Activated CD4-positive, alpha-beta T cell treated with anti-CD3 and anti-CD28 coated beads for 36 hours (primary cell): ENCODE results near the gene RPA1. TPM values are rescaled to one million over a fixed set of nuclear protein-coding genes. Genes with fewer than 3 reads are reported as not detected.

Experiments
- ATAC-seq: fragments of 200-7000 bp; cut with Tn5 transposase; one replicate; pipeline ENCODE4 v1.10.0; 2021; ENCODE audit warnings: mild to moderate bottlenecking, moderate library complexity
- CTCF ChIA-PET: fragments of 350-600 bp; sonication (Branson Sonifier 250); formaldehyde crosslinking; loops from one replicate; lab custom pipeline; 2021; ENCODE audit warnings: antibody characterized with exemption; lab: Charles Lee
- POLR2A ChIA-PET: fragments of 350-600 bp; sonication (Branson Sonifier 250); formaldehyde crosslinking; loops from one replicate; lab custom pipeline; 2021; ENCODE audit warnings: antibody characterized with exemption, inconsistent platforms; lab: Charles Lee
- DNase-seq: peaks from one replicate; pipeline ENCODE4 v3.0.0-alpha.2; 2020
- H3K27ac Mint-ChIP-seq: one replicate; pipeline ENCODE4 v1.8.0; 2021; ENCODE audit warnings: mixed read lengths
- H3K27me3 Mint-ChIP-seq: one replicate; pipeline ENCODE4 v1.8.0; 2021; ENCODE audit warnings: mixed read lengths
- H3K36me3 Mint-ChIP-seq: one replicate; pipeline ENCODE4 v1.8.0; 2021; ENCODE audit warnings: low read depth, mixed read lengths
- H3K4me1 Mint-ChIP-seq: one replicate; pipeline ENCODE4 v1.8.0; 2021; ENCODE audit warnings: mixed read lengths
- H3K4me3 Mint-ChIP-seq: one replicate; pipeline ENCODE4 v1.8.0; 2021; ENCODE audit warnings: mild to moderate bottlenecking, moderate library complexity, mixed read lengths
- H3K9me3 Mint-ChIP-seq: one replicate; pipeline ENCODE4 v1.8.0; 2021; ENCODE audit warnings: low read depth, mixed read lengths
- intact Hi-C, 2 experiments: fragments of 100-400 bp; cut with DNase I in 1 of 2; cut with micrococcal nuclease in 1 of 2; formaldehyde crosslinking; loops; one replicate each; pipeline versions ENCODE4 v1.14.2 to v1.15.1; 2022 to 2024; cut with DNase I, micrococcal nuclease
- total RNA-seq, 2 experiments: library from RNA; stranded (reverse); gene quantifications; one replicate each; pipeline ENCODE4 v1.2.3, GENCODE V29; 2021

The RPA1 gene
- total RNA-seq, result 100 to 1,000 TPM; 134 to 191 TPM

- DNase-seq (peak; percentile 95), ATAC-seq (peak; percentile 98)
- no peaks in the 10 kb centered on the region for H3K27me3 Mint-ChIP-seq
- peak within 1 kb of the TSS; percentile 93 for H3K27ac Mint-ChIP-seq
- intact Hi-C loops, result loop anchor here in 1 of 2 experiments (1.0 to 10.0 kb wide), 16 partner anchors 113 to 1895 kb away; partner anchors contain the start of genes CRK, DPH1, HASPIN and INPP5K
- peaks cover 45% of the 10 kb centered on the region for H3K36me3 Mint-ChIP-seq
- ChIA-PET CTCF (interaction anchor here (0.6 to 1.4 kb wide), 4 partner anchors 35 to 181 kb away, joined by 3 to 4 read pairs (median 3); no protein-coding TSS in a partner anchor), POLR2A (interaction anchor here (0.5 to 1.2 kb wide), 3 partner anchors 10 to 113 kb away, joined by 3 to 12 read pairs (median 4); no protein-coding TSS in a partner anchor)
- H3K9me3 Mint-ChIP-seq, result no peaks in the 10 kb centered on the region
- H3K4me1 Mint-ChIP-seq, result peaks cover 59% of the 10 kb centered on the region
- H3K4me3 Mint-ChIP-seq, result peak within 1 kb of the TSS; percentile 98
These were observed at the start of gene RPA1, which contains the start of gene SMYD4 for GRCh38 chr17:1829592-1830257. TSS of gene RPA1 (plus strand) at chr17:1830005. CDS start at chr17:1830094, 89 bp downstream. TSS of gene SMYD4 (minus strand) at chr17:1829902. CDS start at chr17:1827994, 1,908 bp downstream.

GRCh38 chr17:1782171-1782567 lies 47.6 kb upstream of the RPA1 start:
- Mint-ChIP-seq H3K36me3 (peaks cover 43% of the 10 kb centered on the region), H3K4me3 (no peak overlapping the region), H3K9me3 (no peaks in the 10 kb centered on the region), H3K4me1 (peaks cover 10% of the 10 kb centered on the region), H3K27ac (no peak overlapping the region), H3K27me3 (no peaks in the 10 kb centered on the region)
- intact Hi-C loops, result no loop called here
- DNase-seq, result no peak
- CTCF ChIA-PET, result interaction anchor here (0.6 to 0.8 kb wide), 2 partner anchors 61 to 151 kb away, joined by 3 read pairs; no protein-coding TSS in a partner anchor
- no peak for ATAC-seq
- POLR2A ChIA-PET, result interaction anchor here (0.6 kb wide), 1 partner anchor 522 kb away, joined by 3 read pairs; no protein-coding TSS in a partner anchor

GRCh38 chr17:1783271-1783670 lies 46.5 kb upstream of the RPA1 start:
- Mint-ChIP-seq H3K4me3 (no peak overlapping the region), H3K9me3 (no peaks in the 10 kb centered on the region), H3K27ac (peak overlapping the region; percentile 55), H3K27me3 (no peaks in the 10 kb centered on the region), H3K4me1 (peaks cover 10% of the 10 kb centered on the region), H3K36me3 (peaks cover 46% of the 10 kb centered on the region)
- no peak for DNase-seq
- CTCF ChIA-PET, result interaction anchor here (0.6 to 1.6 kb wide), 10 partner anchors 10 to 1120 kb away, joined by 3 to 8 read pairs (median 4); partner anchors contain the start of gene RILP
- intact Hi-C loops, result no loop called here
- ATAC-seq, result no peak
- POLR2A ChIA-PET, result no interaction called here

- H3K4me1 Mint-ChIP-seq, result peaks cover 10% of the 10 kb centered on the region
- DNase-seq, result no peak
- no peaks in the 10 kb centered on the region for H3K27me3 Mint-ChIP-seq
- no peaks in the 10 kb centered on the region for H3K9me3 Mint-ChIP-seq
- intact Hi-C loops, result loop anchor here in 1 of 2 experiments (2.0 kb wide), 1 partner anchor 67 kb away; no protein-coding TSS in a partner anchor
- ChIA-PET POLR2A (no interaction called here), CTCF (interaction anchor here (0.6 to 1.6 kb wide), 10 partner anchors 9 to 1119 kb away, joined by 3 to 8 read pairs (median 4); partner anchors contain the start of gene RILP)
- H3K36me3 Mint-ChIP-seq, result peaks cover 51% of the 10 kb centered on the region
- ATAC-seq, result no peak
- peak overlapping the region; percentile 55 for H3K27ac Mint-ChIP-seq
- no peak overlapping the region for H3K4me3 Mint-ChIP-seq
These were observed 45.8 kb upstream of the RPA1 start for GRCh38 chr17:1783834-1784611.

GRCh38 chr17:1785930-1786329 lies 43.9 kb upstream of the RPA1 start:
- no peak for ATAC-seq
- H3K27ac Mint-ChIP-seq, result no peak overlapping the region
- ChIA-PET CTCF (no interaction called here), POLR2A (no interaction called here)
- H3K4me3 Mint-ChIP-seq, result no peak overlapping the region
- peaks cover 48% of the 10 kb centered on the region for H3K36me3 Mint-ChIP-seq
- H3K9me3 Mint-ChIP-seq, result no peaks in the 10 kb centered on the region
- peaks cover 10% of the 10 kb centered on the region for H3K4me1 Mint-ChIP-seq
- intact Hi-C loops, result loop anchor here in 1 of 2 experiments (2.0 kb wide), 1 partner anchor 69 kb away; no protein-coding TSS in a partner anchor
- no peak for DNase-seq
- H3K27me3 Mint-ChIP-seq, result no peaks in the 10 kb centered on the region

- no peak overlapping the region for H3K4me3 Mint-ChIP-seq
- H3K9me3 Mint-ChIP-seq, result no peaks in the 10 kb centered on the region
- peaks cover 44% of the 10 kb centered on the region for H3K36me3 Mint-ChIP-seq
- no peaks in the 10 kb centered on the region for H3K27me3 Mint-ChIP-seq
- DNase-seq, result no peak
- H3K4me1 Mint-ChIP-seq, result peaks cover 10% of the 10 kb centered on the region
- ChIA-PET POLR2A (no interaction called here), CTCF (no interaction called here)
- no peak overlapping the region for H3K27ac Mint-ChIP-seq
- no peak for ATAC-seq
- intact Hi-C loops, result no loop called here
These were observed 43.1 kb upstream of the RPA1 start for GRCh38 chr17:1786708-1787107.

GRCh38 chr17:1787301-1787902 lies 42.4 kb upstream of the RPA1 start:
- Mint-ChIP-seq H3K4me1 (peaks cover 10% of the 10 kb centered on the region), H3K36me3 (peaks cover 37% of the 10 kb centered on the region), H3K9me3 (no peaks in the 10 kb centered on the region), H3K27me3 (no peaks in the 10 kb centered on the region), H3K27ac (no peak overlapping the region), H3K4me3 (no peak overlapping the region)
- no peak for ATAC-seq
- ChIA-PET CTCF (no interaction called here), POLR2A (interaction anchor here (0.6 kb wide), 1 partner anchor 12 kb away, joined by 5 read pairs; no protein-coding TSS in a partner anchor)
- intact Hi-C loops, result no loop called here
- no peak for DNase-seq

GRCh38 chr17:1789936-1790335 lies 39.9 kb upstream of the RPA1 start:
- CTCF ChIA-PET, result interaction anchor here (0.9 kb wide), 1 partner anchor 16 kb away, joined by 5 read pairs; no protein-coding TSS in a partner anchor
- POLR2A ChIA-PET, result no interaction called here
- Mint-ChIP-seq H3K27me3 (no peaks in the 10 kb centered on the region), H3K36me3 (peaks cover 20% of the 10 kb centered on the region), H3K4me3 (no peak overlapping the region), H3K27ac (no peak overlapping the region), H3K9me3 (no peaks in the 10 kb centered on the region), H3K4me1 (peaks cover 2% of the 10 kb centered on the region)
- no peak for ATAC-seq
- DNase-seq, result no peak
- intact Hi-C loops, result no loop called here

- ChIA-PET POLR2A (no interaction called here), CTCF (interaction anchor here (0.6 to 1.7 kb wide), 5 partner anchors 9 to 188 kb away, joined by 3 read pairs; no protein-coding TSS in a partner anchor)
- Mint-ChIP-seq H3K27me3 (no peaks in the 10 kb centered on the region), H3K4me1 (peaks cover 4% of the 10 kb centered on the region), H3K4me3 (no peak overlapping the region), H3K27ac (no peak overlapping the region), H3K9me3 (no peaks in the 10 kb centered on the region), H3K36me3 (peaks cover 7% of the 10 kb centered on the region)
- intact Hi-C loops, result no loop called here
- ATAC-seq, result no peak
- DNase-seq, result no peak
These were observed 37.0 kb upstream of the RPA1 start for GRCh38 chr17:1792495-1793446.

GRCh38 chr17:1793447-1793806 lies 36.4 kb upstream of the RPA1 start:
- no peak overlapping the region for H3K4me3 Mint-ChIP-seq
- H3K27me3 Mint-ChIP-seq, result no peaks in the 10 kb centered on the region
- ATAC-seq (no peak), DNase-seq (no peak)
- intact Hi-C loops, result no loop called here
- H3K36me3 Mint-ChIP-seq, result peaks cover 7% of the 10 kb centered on the region
- ChIA-PET CTCF (interaction anchor here (0.6 to 1.7 kb wide), 5 partner anchors 10 to 188 kb away, joined by 3 to 5 read pairs (median 3); no protein-coding TSS in a partner anchor), POLR2A (no interaction called here)
- no peaks in the 10 kb centered on the region for H3K9me3 Mint-ChIP-seq
- H3K4me1 Mint-ChIP-seq, result peaks cover 4% of the 10 kb centered on the region
- no peak overlapping the region for H3K27ac Mint-ChIP-seq
